Measurements from ENCODE around the gene ARHGEF28.

GRCh38 chr5:73942783-73943182 is 316.8 kb downstream of the ARHGEF28 start:
- TF ChIP-seq CTCF (IDR thresholded peaks at IDR 0.05; ENCODE audit: insufficient read depth, low read depth, low read length), result no peak
- TF ChIP-seq EZH2 (IDR thresholded peaks at IDR 0.05; ENCODE audit: insufficient read depth, low read length), result no peak
